ENCODE measurements around the gene RAD54L2. TPM values are rescaled to one million over a fixed set of nuclear protein-coding genes. Genes with fewer than 3 reads are reported as not detected.
"Not testable (repeated sequence)": the region's sequence is repeated elsewhere in the genome, so short reads cannot be mapped to it uniquely, and the experiment has no call there.

The RAD54L2 gene
- total RNA-seq, 2 donors from 2014 or later, result 13.9 to 16.9 TPM

DNA sequence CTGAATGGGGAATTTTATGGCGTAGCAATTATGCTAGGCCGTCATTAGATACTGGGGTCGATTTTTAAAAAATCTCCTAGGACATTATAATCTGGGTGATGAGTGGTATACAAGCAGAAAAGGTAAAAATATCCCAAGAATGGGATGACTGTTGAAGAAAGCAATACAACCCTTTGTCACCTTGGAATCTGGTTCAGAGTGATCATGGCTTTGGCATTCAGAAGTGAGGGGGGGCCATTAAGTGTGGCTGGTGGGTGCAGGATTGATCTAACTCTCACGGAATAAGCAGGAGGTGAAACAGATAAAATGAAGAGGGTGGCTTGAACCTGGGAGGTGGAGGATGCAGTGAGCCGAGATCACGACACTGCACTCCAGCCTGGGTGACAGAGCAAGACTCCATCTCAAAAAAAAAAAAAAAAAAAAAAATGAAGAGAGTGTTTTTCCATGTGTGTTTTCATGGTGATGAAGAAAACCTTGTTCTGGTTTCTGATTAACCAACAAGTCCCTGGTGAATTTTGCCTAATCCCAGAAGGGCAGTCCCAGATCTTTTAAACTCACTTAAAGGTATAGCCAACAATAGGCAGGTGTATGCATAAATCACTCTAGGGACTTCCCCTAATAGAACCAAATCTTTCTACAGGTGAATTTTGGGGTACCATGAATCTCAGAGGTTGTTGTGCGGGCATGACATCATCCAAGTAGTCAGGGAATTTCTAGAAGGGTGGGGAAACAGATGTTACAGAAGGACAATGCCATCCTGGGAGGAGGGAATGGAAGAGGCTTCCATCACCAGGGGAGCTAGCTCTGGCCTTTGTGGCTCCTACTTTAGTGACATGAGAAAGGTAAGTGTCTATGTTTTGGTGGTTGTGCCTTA lies 3.1 kb upstream of the RAD54L2 start:
- ATAC-seq, result no peak
- intact Hi-C loops (cut with DNase I, micrococcal nuclease), result no loop called here

DNA sequence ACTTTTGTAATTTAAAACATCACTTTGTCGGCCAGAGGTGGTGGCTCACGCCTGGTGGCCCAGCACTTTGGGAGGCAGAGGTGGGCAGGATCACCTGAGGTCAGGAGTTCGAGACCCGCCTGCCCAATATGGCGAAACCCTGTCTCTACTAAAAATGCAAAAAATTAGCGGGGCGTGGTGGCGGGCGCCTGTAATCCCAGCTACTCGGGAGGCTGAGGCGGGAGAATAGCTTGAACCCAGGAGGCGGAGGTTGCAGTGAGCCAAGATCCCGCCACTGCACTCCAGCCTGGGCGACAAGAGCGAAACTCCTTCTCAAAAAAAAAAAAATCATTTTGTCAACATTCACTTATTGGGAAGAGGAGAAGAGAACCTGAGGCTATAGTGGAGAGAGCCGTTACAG lies 888 bp upstream of the RAD54L2 start:
- intact Hi-C loops (cut with DNase I, micrococcal nuclease); DNase-seq; ATAC-seq: not testable (repeated sequence)

More for the DNA sequence above, 3.1 kb upstream of the RAD54L2 start:
- no peak for DNase-seq

DNA sequence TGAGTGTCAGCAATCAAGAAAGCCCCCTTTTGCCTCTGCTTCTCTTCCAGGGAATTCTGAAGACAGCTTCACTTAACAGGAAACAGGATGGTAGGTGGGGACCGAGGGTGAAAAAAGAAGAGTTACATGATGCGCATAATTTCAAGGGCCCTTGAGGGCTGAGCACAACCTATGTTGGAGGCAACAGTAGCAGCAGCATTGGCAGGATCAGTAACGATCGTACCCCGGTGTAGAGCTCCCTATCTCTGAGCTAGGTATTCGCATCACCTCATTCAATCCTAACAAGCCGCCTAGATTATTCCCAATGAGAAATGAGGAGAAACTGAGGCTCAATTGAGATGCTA lies 432 bp upstream of the RAD54L2 start:
- intact Hi-C loops (cut with DNase I, micrococcal nuclease), result no loop called here
- peak; percentile 17 for ATAC-seq

DNA sequence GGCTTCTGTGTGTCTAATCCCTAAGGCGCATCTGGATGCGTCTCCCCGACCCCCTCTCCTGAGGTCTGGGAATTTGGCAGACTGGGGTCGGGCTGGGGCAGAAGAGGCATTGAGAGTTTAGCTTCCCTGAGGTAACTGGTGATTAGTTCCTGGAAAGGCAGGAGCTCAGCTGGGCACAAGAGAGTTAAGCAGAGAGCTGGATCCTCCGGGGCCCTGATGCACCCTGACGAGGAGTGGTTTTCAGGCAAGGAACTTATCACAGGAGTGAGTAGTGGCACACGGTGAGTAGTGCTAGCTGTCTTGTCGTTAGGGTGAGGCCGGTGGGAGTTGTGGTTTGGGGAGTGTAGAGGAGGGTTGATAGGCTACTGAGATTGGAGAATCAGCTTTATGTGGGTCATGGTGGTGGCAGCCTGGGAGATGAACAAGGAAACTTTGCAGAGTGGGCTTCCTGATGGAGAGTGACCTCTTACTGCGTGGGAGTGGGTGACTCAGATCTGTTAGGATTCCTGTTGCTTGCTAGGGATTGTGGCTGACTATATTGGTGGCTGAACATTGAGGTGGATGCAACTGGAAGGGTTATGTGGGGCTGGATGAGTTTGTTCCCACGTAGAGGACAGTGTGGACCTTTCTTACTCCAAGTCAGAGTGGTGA lies 897 bp downstream of the RAD54L2 start:
- peak; percentile 46 for ATAC-seq
- peak; percentile 21 to 23 for DNase-seq
- intact Hi-C loops (cut with DNase I, micrococcal nuclease), result no loop called here

More for the DNA sequence above, 432 bp upstream of the RAD54L2 start:
- no peak for DNase-seq

DNA sequence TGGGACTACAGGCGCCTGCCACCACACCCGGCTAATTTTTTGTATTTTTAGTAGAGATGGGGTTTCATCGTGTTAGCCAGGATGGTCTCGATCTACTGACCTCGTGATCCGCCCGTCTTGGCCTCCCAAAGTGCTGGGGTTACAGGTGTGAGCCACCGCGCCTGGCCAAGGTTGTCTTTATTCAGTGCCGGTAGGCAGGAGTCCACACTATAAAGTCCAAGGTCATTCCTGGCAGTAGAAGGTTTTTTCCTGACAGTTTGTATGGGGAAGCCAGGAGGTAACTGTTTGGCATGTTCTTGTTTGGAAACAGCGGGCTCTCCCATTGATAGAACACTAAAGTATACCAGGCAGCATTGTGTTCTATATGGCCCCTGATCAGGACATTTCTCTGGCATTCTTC lies 4.1 kb downstream of the RAD54L2 start:
- intact Hi-C loops (cut with DNase I, micrococcal nuclease); DNase-seq; ATAC-seq: not testable (repeated sequence)

DNA sequence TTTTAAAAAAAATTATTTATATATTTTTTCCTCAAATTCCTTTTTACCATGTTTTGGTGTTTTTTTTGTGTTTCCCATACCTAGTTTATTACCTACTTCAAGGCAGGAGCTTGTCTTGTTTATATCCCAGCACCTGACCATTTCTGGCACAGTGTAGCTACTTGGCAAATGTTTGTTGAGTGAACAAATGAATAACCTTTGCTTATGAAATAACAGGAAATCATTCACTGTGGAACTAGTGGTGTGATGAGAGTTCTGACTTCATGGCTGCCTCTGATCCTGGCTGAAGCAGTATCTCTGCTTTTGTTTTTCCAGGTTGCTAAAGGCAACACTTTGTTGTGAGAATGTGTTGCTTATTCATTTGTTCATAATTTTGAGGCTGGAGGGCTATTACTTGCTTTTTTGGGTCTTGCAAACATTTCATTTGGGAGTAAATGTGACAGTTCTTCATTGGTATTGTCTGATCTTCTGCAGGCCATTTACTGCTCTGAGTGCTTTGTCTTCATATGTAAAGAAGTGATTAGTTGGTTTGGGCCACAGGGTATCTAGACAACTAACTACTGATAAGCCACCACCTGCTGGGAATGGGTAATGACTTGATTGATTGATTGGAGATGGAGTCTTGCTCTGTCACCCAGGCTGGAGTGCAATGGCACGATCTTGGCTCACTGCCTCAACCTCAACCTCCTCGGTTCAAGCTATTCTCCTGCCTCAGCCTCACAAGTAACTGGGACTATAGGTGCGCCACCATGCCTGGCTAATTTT lies 5.7 kb downstream of the RAD54L2 start:
- ATAC-seq (no peak), DNase-seq (no peak)
- intact Hi-C loops (cut with DNase I, micrococcal nuclease), result no loop called here

DNA sequence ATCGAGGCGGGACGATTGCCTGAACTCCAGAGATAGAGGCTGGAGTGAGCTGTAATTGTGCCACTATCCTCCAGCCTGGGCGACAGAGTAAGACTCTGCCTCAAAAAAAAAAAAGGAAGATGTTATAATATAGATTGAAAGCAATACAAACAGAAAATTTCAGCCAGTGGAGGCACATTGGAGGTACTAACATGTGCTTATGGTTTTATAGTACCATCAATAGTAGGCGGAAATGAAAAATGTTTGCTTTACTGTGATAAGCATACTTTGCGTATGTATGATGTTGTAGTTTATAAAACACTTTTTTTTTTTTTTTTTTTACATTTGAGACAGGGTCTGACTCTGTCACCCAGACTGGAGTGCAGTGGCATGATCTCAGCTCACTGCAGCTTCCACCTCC lies 8.8 kb downstream of the RAD54L2 start:
- DNase-seq, result no peak
- intact Hi-C loops (cut with DNase I, micrococcal nuclease), result no loop called here
- peak; percentile 95 for ATAC-seq

DNA sequence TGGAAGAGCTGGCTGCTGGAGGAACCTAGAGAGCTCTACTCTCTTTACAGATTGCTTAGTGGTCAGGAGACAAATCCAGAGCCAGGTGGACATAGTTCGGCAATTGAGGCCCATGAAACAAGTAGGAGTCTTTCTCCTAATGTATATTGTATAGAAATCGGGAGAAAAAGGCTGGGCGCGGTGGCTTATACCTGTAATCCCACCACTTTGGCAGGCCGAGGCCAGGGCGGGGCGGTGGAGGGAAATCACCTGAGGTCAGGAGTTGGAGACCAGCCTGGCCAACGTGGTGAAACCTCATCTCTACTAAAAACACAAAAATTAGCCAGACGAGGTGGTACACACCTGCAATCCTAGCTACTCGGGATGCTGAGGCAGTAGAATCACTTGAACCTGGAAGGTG lies 10.8 kb downstream of the RAD54L2 start:
- intact Hi-C loops (cut with DNase I, micrococcal nuclease), result no loop called here
- ATAC-seq, result no peak
- no peak for DNase-seq

DNA sequence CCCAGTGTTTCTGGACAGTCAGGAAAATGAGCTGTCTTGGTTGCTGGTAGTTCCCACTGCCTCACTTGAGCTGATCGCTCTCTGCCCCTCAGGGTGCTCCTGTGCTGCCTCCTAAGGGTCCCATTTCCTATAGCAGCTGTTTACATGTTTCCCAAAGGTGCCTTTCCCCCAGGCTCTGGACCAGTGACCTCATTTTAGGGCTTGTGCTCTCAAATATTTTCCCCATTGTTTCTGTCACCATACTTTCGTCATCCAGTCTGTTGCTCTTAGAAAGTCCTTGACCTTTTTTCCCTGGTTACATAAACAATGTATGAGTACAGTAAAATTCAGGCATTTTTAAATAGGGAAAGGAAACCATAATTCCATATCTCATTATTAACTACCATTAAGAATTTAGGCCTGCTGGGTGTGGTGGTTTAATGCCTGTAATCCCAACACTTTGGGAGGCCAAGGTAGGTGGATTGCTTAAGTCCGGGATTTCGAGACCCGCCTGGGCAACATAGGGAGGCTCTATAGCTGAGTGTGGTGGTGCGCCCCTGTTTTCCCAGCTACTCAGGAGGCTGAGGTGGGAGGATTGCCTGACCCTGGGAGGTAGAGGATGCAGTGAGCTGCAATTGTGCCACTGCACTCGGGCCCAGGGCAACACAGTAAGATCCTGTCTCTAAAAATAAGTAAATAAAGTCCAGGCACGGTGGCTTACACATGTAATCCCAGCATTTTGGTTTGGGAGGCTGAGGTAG lies 11.7 kb downstream of the RAD54L2 start:
- ATAC-seq, result no peak
- intact Hi-C loops (cut with DNase I, micrococcal nuclease), result no loop called here
- no peak for DNase-seq

DNA sequence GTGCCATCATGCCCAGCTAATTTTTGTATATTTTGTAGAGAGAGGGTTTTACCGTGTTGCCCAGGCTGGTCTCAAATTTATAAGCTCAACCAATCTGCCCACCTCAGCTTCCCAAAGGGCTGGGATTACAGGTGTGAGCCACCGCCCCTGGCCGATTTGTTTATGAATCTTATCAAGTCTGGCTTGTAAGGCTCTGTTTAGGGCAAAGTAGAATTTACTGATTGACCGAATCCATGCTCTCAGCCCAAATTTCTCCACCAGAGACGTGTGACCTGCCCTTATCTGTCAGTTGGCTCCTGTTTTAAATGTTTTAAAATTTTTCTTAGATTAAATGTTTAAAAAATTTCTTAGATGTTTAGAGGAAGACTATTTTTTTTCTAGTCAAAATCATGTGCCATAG lies 19.5 kb downstream of the RAD54L2 start:
- DNase-seq (no peak), ATAC-seq (no peak)
- intact Hi-C loops (cut with DNase I, micrococcal nuclease), result no loop called here

DNA sequence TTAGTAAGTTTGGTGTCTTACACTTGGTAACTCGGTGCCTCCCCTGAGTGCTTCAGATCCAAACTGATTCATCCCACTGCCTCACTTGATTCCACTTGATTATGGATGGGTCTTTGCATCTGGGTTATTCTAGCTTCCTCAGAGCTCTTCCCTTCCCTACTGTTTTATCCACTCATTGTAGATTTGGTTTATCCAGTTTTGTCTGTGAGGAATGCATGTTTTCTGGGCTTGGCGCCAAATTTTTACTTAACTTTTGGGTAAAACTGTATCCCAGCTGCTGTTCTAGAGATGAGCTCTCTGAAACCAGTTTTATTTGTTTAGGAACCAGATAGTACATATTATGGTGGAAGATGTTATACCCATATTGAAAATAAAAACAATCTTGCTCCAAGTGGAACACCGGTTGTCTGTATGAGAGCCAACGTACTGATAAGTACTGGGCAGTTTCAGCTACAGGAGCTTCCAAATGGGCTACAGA lies 20.9 kb downstream of the RAD54L2 start:
- ATAC-seq, result no peak
- intact Hi-C loops (cut with DNase I, micrococcal nuclease), result no loop called here

DNA sequence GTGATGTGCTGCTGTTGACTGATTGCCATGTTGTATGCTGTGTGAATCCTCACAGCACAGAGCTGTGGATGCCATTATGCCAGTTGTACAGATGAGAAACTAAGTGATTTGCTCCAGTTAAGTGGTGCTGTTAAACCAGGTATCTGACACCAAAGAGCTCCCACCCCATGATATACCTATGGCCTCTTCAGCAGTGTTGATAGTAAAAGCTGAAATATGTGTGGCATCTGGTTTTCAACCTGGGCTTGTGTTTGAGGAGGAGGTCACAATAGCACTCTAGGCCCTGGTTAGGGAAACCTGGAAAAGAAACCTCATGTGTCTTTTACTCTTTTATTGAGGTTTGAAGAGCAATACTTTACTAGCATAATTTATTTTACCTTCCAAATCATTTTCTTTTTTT lies 21.4 kb downstream of the RAD54L2 start:
- DNase-seq (no peak), ATAC-seq (no peak)
- intact Hi-C loops (cut with DNase I, micrococcal nuclease), result no loop called here

More for the DNA sequence above, 20.9 kb downstream of the RAD54L2 start:
- DNase-seq, result no peak

DNA sequence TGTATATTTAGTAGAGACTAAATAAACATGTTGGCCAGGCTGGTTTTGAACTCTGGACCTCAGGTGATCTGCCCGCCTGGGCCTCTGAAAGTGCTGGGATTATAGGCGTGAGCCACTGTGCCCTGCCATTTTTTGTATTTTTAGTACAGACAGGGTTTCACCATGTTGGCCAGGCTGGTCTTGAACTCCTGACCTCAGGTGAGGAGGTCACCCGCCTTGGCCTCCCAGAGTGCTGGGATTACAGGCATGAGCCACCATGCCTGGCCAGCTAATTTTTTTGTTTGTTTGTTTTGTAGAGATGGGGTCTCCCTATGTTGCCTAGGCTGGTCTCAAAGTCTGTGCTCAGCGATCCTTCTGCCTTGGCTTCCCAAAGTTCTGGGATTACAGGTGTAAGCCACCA lies 23.9 kb downstream of the RAD54L2 start:
- DNase-seq; ATAC-seq; intact Hi-C loops (cut with DNase I, micrococcal nuclease): not testable (repeated sequence)

DNA sequence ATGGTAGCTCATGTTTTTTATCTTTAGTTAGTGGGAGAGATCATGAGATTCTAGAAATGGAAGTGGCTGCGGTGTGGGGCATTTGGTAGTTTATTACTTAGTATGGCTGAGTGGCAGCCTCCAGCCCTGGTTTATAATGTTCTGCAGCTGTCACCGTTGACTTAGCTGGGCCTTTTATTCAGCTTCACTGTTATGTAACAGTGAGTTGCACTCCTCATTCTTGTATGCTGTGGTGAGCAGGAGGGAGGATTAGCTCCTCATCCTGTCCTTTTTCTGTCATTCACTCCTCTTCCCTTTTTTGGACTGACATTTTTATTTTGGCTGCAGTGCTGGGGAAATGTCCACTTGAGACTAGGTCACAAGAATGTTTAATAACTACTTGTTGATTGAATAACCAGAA lies 29.5 kb downstream of the RAD54L2 start:
- ATAC-seq (peak; percentile 34), DNase-seq (no peak)
- intact Hi-C loops (cut with DNase I, micrococcal nuclease), result no loop called here

DNA sequence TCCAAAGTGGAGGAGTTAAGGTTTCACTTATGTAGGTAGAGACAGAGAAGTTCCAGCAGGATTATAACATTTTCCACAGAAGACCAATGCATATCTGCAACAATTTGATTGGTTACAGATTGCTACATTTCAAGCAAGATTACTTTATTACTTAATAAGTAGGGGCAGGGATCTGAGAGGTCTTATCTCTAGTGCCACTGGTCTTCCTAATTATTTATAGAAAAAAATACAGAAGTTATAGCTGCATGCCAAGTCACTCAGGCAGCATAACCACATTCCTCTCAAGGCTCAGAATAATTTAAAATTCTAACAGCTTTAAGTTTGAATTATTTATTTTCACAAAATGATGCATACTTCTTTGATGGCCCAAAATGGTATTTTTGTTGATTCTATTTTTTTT lies 30.5 kb downstream of the RAD54L2 start:
- ATAC-seq (no peak), DNase-seq (no peak)
- intact Hi-C loops (cut with DNase I, micrococcal nuclease), result no loop called here

DNA sequence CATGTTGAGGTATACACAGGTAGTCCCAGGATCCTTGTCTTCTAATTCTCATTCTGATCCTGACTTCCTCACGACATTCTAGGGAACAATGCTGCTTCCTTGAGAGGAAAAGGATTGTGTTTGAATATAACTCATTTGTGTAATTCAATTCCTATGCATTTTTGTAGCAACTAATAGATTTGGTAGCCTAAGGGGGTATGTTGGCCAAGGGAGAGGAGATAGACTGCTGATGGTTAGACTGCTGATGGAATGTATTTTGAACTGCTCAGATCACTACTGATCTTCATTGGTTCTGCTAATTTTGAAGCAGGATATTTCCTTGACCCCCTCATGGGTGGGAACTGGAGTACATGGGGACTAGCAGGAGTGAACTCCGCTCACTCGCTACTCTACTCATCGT lies 39.7 kb downstream of the RAD54L2 start:
- DNase-seq (no peak), ATAC-seq (no peak)
- intact Hi-C loops (cut with DNase I, micrococcal nuclease), result no loop called here

DNA sequence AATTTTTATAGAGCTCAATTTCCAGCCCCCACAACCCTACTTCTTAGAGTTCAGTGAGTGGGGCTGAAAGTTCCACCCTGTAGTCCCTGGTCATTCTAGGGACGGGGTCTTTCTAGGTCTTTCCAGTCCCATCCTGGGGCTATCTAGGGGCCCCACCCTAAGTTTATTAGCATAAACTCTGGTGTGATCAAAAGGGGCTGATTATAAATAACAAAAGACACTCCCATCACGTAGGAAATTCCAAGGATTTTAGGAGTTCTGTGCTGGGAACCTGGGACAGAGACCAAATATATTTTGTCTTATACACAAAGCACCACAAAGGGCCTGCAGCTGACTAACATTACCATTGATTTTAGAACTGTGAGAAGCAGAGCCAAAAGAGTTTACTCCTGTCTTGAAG lies 41.9 kb downstream of the RAD54L2 start:
- intact Hi-C loops (cut with DNase I, micrococcal nuclease), result no loop called here
- DNase-seq (no peak), ATAC-seq (no peak)

DNA sequence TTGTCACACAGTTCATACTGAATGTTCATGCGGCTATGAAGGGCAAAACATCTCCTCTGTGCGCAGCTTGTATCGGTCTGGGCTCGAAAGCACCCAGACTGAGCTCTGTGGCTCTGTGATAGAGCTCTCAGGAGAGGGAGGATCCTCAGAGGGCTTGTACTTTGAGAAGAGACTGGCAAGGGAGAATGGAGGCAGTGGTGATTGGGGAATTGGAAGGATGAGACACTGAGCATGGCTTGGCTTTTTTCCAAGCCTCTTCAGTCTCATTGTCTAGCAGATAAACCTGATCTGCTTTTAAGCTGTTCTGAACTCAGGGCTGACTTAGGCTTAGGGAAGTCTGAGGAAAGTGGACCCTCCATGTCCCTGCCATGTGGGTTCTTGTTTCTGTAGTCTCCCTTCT lies 43.0 kb downstream of the RAD54L2 start:
- no peak for DNase-seq
- intact Hi-C loops (cut with DNase I, micrococcal nuclease), result no loop called here
- ATAC-seq, result no peak

DNA sequence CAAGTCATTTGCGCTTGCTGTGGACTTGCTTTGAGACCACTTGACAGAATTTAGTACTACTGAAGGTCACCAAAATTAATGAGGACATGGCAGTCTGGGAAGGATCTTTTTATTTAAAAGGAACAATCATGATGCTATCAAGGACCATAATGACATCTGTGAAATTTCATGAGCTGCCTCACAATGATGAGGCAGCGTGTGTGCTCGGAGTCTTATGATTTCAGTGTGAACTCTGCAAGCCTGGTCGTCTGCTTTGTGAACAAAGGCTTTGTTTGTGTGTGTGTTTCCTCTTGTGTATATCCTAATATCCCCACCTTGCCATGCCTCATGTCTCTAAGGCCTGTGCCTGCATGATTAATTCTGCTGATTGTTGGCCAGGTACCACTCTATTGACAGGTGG lies 46.7 kb downstream of the RAD54L2 start:
- DNase-seq (no peak), ATAC-seq (no peak)
- intact Hi-C loops (cut with DNase I, micrococcal nuclease), result no loop called here

Measured in left colon (tissue), 2 donors.